T-cell (primary cell): ENCODE results near the gene EPB41L5. TPM values are rescaled to one million over a fixed set of nuclear protein-coding genes. Genes with fewer than 3 reads are reported as not detected.
"Not testable (repeated sequence)": the region's sequence is repeated elsewhere in the genome, so short reads cannot be mapped to it uniquely, and the experiment has no call there.

Source experiments
- ATAC-seq, 4 experiments: fragments of 200-7000 bp in 3 of 4; fragments of 150-1000 bp in 1 of 4; cut with Tn5 transposase; replicated peaks in 1 of 4; 1 replicate in 3 of 4; 2 replicates in 1 of 4; pipeline ENCODE4 v1.10.0; 2021; ENCODE audit warnings: moderate library complexity in 3 of 4, mild to moderate bottlenecking in 2 of 4, moderate number of reproducible peaks in 1 of 4
- CTCF ChIA-PET, 2 donors: fragments of 300-600 bp; sonication (Branson Sonifier 250); formaldehyde crosslinking; loops; one replicate each; lab custom pipeline; 2022; ENCODE audit warnings: antibody characterized with exemption in 2 of 2; lab: Charles Lee
- POLR2A ChIA-PET, 2 donors: fragments of 300-600 bp; sonication (Branson Sonifier 250); formaldehyde crosslinking; loops; one replicate each; lab custom pipeline; 2022; ENCODE audit warnings: antibody characterized with exemption in 2 of 2; lab: Charles Lee
- DNase-seq, 35 experiments: peaks; one replicate each; pipeline versions ENCODE4 v3.0.0 to v3.0.0-alpha.2; 2013 to 2023
- H3K27ac ChIP-seq: one replicate; pipeline ENCODE4 v1.5.1; 2013; ENCODE audit warnings: low read length
- H3K27me3 ChIP-seq, 2 experiments: replicated peaks in 1 of 2; 1 replicate in 1 of 2; 2 replicates in 1 of 2; pipeline versions ENCODE4 v1.6.1 to v1.7.0; 2013; ENCODE audit warnings: low read length in 1 of 2, mixed read lengths in 1 of 2; ENCODE audit not compliant: control insufficient read depth in 2 of 2, insufficient read depth in 2 of 2; ENCODE audit errors: extremely low read depth in 1 of 2
- H3K36me3 ChIP-seq, 2 donors: 1 replicate in 1 of 2; 2 replicates in 1 of 2; pipeline versions ENCODE4 v1.6.1 to v1.7.0; 2013; ENCODE audit warnings: low read length in 1 of 2; ENCODE audit not compliant: control insufficient read depth in 2 of 2, insufficient read depth in 1 of 2; ENCODE audit errors: extremely low read depth in 1 of 2
- H3K4me1 ChIP-seq, 2 experiments: 1 replicate in 1 of 2; 2 replicates in 1 of 2; pipeline versions ENCODE4 v1.6.1 to v1.7.0; 2013; ENCODE audit warnings: low read length in 2 of 2, mixed read lengths in 1 of 2; ENCODE audit not compliant: insufficient read depth in 2 of 2, control insufficient read depth in 1 of 2; ENCODE audit errors: extremely low read depth in 1 of 2
- H3K4me3 ChIP-seq, 2 donors: 1 replicate in 1 of 2; 2 replicates in 1 of 2; pipeline versions ENCODE4 v1.5.1 to v1.7.0; 2013; ENCODE audit warnings: mild to moderate bottlenecking in 2 of 2, low read length in 1 of 2, moderate library complexity in 1 of 2; ENCODE audit not compliant: control insufficient read depth in 1 of 2; ENCODE audit errors: extremely low read depth in 1 of 2
- H3K9me3 ChIP-seq: 2 replicates; pipeline ENCODE4 v1.7.0; 2013
- H3K27ac Mint-ChIP-seq, 2 donors: one replicate each; pipeline ENCODE4 v1.8.0; 2020 to 2021; ENCODE audit warnings: mild to moderate bottlenecking in 2 of 2, mixed read lengths in 2 of 2
- H3K27me3 Mint-ChIP-seq, 2 donors: one replicate each; pipeline ENCODE4 v1.8.0; 2021 to 2022; ENCODE audit warnings: mixed read lengths in 2 of 2
- H3K36me3 Mint-ChIP-seq: one replicate; pipeline ENCODE4 v1.8.0; 2021; ENCODE audit warnings: mixed read lengths
- H3K4me1 Mint-ChIP-seq, 3 donors: one replicate each; pipeline ENCODE4 v1.8.0; 2020 to 2022; ENCODE audit warnings: mixed read lengths in 3 of 3, mild to moderate bottlenecking in 1 of 3
- H3K4me3 Mint-ChIP-seq, 3 donors: one replicate each; pipeline ENCODE4 v1.8.0; 2020 to 2022; ENCODE audit warnings: mild to moderate bottlenecking in 3 of 3, mixed read lengths in 3 of 3, moderate library complexity in 3 of 3
- H3K9me3 Mint-ChIP-seq, 3 donors: one replicate each; pipeline ENCODE4 v1.8.0; 2020 to 2022; ENCODE audit warnings: mixed read lengths in 3 of 3
- WGBS: methylation state at CpG from one replicate; pipeline ENCODE4 v1.1.5; 2013; ENCODE audit warnings: missing lambda C conversion rate; ENCODE audit not compliant: insufficient coverage; 5-methylcytosine and 5-hydroxymethylcytosine counted together
- total RNA-seq, 35 experiments: library from RNA in 6 of 35; stranded (reverse) in 6 of 35; fragments of 120-200 nt in 1 of 35; gene quantifications; one replicate each; pipeline versions ENCODE4 v1.2.1 to v1.2.4 and lab custom pipeline; 2013 to 2026

Gene EPB41L5
- total RNA-seq, 5 donors from 2014 or later (not counting 1 experiment from before 2014, with no cell fraction given) = 5.6 to 7.9 (median 6.0) TPM

DNA sequence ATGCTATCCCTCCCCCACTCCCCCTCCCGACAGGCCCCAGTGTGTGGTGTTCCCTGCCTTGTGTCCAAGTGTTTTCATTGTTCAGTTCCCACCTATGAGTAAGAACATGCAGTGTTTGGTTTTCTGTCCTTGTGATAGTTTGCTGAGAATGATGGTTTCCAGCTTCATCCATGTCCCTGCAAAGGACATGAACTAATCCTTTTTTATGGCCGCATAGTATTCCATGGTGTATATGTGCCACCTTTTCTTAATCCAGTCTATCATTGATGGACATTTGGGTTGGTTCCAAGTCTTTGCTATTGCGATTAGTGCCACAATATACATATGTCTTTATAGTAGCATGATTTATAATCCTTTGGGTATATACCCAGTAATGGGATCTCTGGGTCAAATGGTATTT is 108.5 kb downstream of the EPB41L5 start:
- H3K4me1 Mint-ChIP-seq, CTCF ChIA-PET, H3K9me3 Mint-ChIP-seq, H3K27ac ChIP-seq, H3K4me3 ChIP-seq, H3K4me1 ChIP-seq, H3K36me3 ChIP-seq, H3K27me3 Mint-ChIP-seq, H3K9me3 ChIP-seq, ATAC-seq, H3K4me3 Mint-ChIP-seq, H3K27ac Mint-ChIP-seq, H3K27me3 ChIP-seq, POLR2A ChIA-PET, DNase-seq: not testable (repeated sequence)
- WGBS = no CpG with 5 or more reads among the region's 3 CpGs
- peaks cover 28% of the 10 kb centered on the region for H3K36me3 Mint-ChIP-seq

DNA sequence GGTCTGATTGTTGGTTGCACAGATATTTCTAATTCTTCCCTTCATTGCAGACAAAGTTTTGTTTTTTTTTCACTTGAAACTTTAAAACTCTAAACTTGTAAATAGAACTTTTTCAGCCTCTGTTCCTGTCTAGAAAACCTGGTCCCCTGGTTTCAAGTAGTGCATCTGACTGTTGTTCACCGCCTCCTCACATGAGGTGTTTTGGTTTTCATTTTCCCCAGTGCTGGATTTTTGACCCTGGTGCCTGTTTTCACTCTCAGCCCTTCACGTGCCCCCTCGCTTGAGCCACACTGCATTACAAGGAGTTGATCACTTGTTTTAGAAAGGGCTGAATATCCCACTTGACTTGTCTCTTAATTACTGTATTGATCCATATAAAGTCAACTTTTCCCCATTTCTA is 110.2 kb downstream of the EPB41L5 start:
- Mint-ChIP-seq H3K4me1 (no peaks in the 10 kb centered on the region), H3K36me3 (peaks cover 28% of the 10 kb centered on the region), H3K27me3 (peaks cover 4 to 7% of the 10 kb centered on the region in 2 donors), H3K9me3 (peaks cover 0 to 4% (median 0%) of the 10 kb centered on the region in 3 donors), H3K4me3 (no peak overlapping the region), H3K27ac (no peak overlapping the region)
- no peak overlapping the region for H3K4me3 ChIP-seq
- CTCF ChIA-PET = interaction anchor here (0.7 kb wide), 2 partner anchors 52 to 469 kb away, joined by 5 to 8 read pairs; no protein-coding TSS in a partner anchor
- ATAC-seq = no peak
- POLR2A ChIA-PET = no interaction called here
- H3K27me3 ChIP-seq = no peaks in the 10 kb centered on the region
- WGBS = 47% methylated on average over 2 of the region's 3 CpGs
- no peak for DNase-seq
- H3K4me1 ChIP-seq = no peaks in the 10 kb centered on the region
- no peaks in the 10 kb centered on the region for H3K9me3 ChIP-seq
- H3K27ac ChIP-seq = no peak overlapping the region
- no peaks in the 10 kb centered on the region for H3K36me3 ChIP-seq

DNA sequence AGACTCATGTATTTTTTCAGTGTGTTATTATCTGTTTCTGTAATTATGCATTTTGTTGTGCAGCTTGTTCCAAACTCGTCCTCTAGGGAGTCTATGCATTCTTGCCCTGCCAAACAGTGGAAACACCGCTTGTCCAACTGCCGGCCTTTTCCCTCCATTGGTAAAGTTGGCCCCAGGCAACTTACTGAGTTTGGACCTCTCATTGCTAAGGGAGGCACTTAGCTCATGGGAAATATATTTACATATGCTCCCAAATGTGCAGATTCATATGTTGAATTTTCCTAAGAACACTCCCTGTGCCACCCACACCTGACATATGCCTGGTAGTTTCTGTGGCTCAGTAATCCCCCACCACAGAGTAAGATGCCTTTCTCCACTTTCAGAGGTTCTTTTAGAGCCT is 112.3 kb downstream of the EPB41L5 start:
- DNase-seq (no peak), ATAC-seq (no peak)
- H3K4me3 Mint-ChIP-seq = no peak overlapping the region
- no peaks in the 10 kb centered on the region for H3K9me3 ChIP-seq
- H3K4me1 Mint-ChIP-seq = no peaks in the 10 kb centered on the region
- no peaks in the 10 kb centered on the region for H3K4me1 ChIP-seq
- H3K27ac Mint-ChIP-seq = no peak overlapping the region
- POLR2A ChIA-PET = no interaction called here
- peaks cover 24% of the 10 kb centered on the region for H3K36me3 Mint-ChIP-seq
- no peaks in the 10 kb centered on the region for H3K27me3 ChIP-seq
- H3K9me3 Mint-ChIP-seq = no peaks in the 10 kb centered on the region
- H3K27ac ChIP-seq = no peak overlapping the region
- no peak overlapping the region for H3K4me3 ChIP-seq
- peaks cover 4% of the 10 kb centered on the region in 2 donors for H3K27me3 Mint-ChIP-seq
- H3K36me3 ChIP-seq = no peaks in the 10 kb centered on the region
- 100% methylated on average over 3 of the region's 3 CpGs for WGBS
- CTCF ChIA-PET = no interaction called here

DNA sequence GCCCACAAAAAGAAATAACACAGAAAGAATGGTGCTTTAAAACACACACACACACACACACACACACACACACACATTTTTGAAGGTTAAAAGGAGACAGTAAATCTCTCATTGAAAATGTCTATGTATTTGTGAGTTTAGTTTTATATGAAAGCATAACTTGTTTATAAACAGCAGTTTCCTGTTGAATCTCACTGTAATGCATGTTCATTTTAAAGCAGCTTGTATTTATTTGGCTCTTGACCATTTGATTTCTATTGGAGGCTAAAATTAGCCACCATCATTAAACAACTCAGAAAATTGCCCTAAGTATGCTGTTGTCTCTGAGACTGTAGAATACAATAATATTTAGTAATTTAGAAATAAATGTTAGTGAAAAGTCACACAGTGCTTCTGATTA is 115.3 kb downstream of the EPB41L5 start:
- H3K9me3 ChIP-seq = no peaks in the 10 kb centered on the region
- no peak overlapping the region for H3K27ac Mint-ChIP-seq
- no peaks in the 10 kb centered on the region for H3K9me3 Mint-ChIP-seq
- CTCF ChIA-PET = no interaction called here
- H3K4me3 ChIP-seq = no peak overlapping the region
- DNase-seq (no peak), ATAC-seq (no peak)
- peaks cover 4% of the 10 kb centered on the region in 2 donors for H3K27me3 Mint-ChIP-seq
- POLR2A ChIA-PET = no interaction called here
- H3K4me3 Mint-ChIP-seq = no peak overlapping the region
- no peak overlapping the region for H3K27ac ChIP-seq
- H3K36me3 Mint-ChIP-seq = peaks cover 46% of the 10 kb centered on the region
- no peaks in the 10 kb centered on the region for H3K4me1 Mint-ChIP-seq
- no peaks in the 10 kb centered on the region for H3K36me3 ChIP-seq
- H3K27me3 ChIP-seq = no peaks in the 10 kb centered on the region
- no peaks in the 10 kb centered on the region for H3K4me1 ChIP-seq

DNA sequence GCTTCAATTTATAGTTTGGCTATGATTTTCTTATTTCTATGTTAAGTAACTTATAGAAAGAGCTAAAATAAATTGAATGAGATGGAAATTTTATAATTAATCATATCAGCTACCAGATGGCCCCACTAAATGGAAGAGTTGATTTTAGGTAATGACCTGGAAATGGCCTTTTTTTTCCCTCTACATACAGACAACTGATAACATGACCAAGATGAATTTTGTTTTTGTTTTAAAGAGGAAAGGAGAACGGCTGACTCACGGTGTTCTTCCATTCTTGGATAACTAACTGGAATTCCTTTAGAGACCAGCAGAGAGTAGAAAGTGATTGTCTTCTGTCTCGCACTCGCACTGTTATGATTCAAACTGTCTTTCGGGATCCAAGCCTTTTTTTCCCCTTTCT is 119.3 kb downstream of the EPB41L5 start:
- Histone ChIP-seq H3K9me3 (no peaks in the 10 kb centered on the region), H3K4me3 (no peak overlapping the region), H3K27ac (no peak overlapping the region), H3K4me1 (no peaks in the 10 kb centered on the region), H3K27me3 (no peaks in the 10 kb centered on the region), H3K36me3 (peaks cover 0 to 3% of the 10 kb centered on the region in 2 donors)
- no peaks in the 10 kb centered on the region for H3K27me3 Mint-ChIP-seq
- no peaks in the 10 kb centered on the region for H3K4me1 Mint-ChIP-seq
- peaks cover 8 to 10% (median 8%) of the 10 kb centered on the region in 3 donors for H3K9me3 Mint-ChIP-seq
- no peak overlapping the region for H3K4me3 Mint-ChIP-seq
- ATAC-seq (no peak), DNase-seq (no peak)
- H3K27ac Mint-ChIP-seq = no peak overlapping the region
- CTCF ChIA-PET = no interaction called here
- peaks cover 64% of the 10 kb centered on the region for H3K36me3 Mint-ChIP-seq
- POLR2A ChIA-PET = no interaction called here
- WGBS = no CpG with 5 or more reads among the region's 5 CpGs

DNA sequence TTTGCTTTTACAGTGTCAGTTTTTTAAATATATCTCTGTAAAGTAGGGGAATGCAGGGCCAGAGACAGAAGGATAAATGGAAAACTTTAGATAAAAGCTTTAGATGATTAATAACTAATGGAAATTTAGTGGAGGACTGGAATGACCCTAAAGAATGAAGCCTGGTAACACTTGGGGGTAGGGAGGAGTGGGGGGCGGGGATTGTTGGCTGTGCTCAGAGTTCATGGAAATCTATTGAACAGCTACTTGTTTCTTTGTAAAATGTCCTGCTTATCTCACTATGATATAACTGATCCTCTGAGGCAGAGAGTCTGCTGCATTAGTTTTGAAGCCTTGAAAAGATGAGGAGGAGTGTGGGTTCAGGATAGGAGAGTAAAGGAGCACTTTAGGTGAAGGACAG is 119.8 kb downstream of the EPB41L5 start:
- WGBS = no CpG with 5 or more reads among the region's 1 CpG

More for the DNA sequence above, 119.8 kb downstream of the EPB41L5 start:
- no peak overlapping the region for H3K4me3 ChIP-seq
- Mint-ChIP-seq H3K4me3 (no peak overlapping the region), H3K4me1 (no peaks in the 10 kb centered on the region), H3K9me3 (peaks cover 8 to 10% (median 8%) of the 10 kb centered on the region in 3 donors), H3K27me3 (no peaks in the 10 kb centered on the region), H3K36me3 (peaks cover 67% of the 10 kb centered on the region), H3K27ac (no peak overlapping the region)
- H3K27me3 ChIP-seq = no peaks in the 10 kb centered on the region
- ATAC-seq = no peak
- ChIA-PET POLR2A (no interaction called here), CTCF (interaction anchor here in 1 of 2 donors (0.6 kb wide), 1 partner anchor 42 kb away, joined by 3 read pairs; no protein-coding TSS in a partner anchor)
- no peaks in the 10 kb centered on the region for H3K9me3 ChIP-seq
- H3K36me3 ChIP-seq = peaks cover 0 to 3% of the 10 kb centered on the region in 2 donors
- H3K27ac ChIP-seq = no peak overlapping the region
- DNase-seq = no peak
- H3K4me1 ChIP-seq = no peaks in the 10 kb centered on the region
